ENCODE results near the gene JAK2.
"Not testable (repeated sequence)": the region's sequence is repeated elsewhere in the genome, so short reads cannot be mapped to it uniquely, and the experiment has no call there.

The JAK2 gene

GRCh38 chr9:4943346-4943745 lies 41.7 kb upstream of the JAK2 start:
- TF ChIP-seq ZNF274 (IDR thresholded peaks at IDR 0.05; ENCODE audit: low read depth, low read length) (no peak), SUZ12 (IDR thresholded peaks at IDR 0.05; ENCODE audit: extremely low read depth, insufficient read depth, insufficient read length) (no peak), YY1 (IDR thresholded peaks at IDR 0.05; ENCODE audit: insufficient read depth, insufficient read length) (no peak)
- Histone ChIP-seq H3K27me3 (ENCODE audit: insufficient read depth, insufficient read length) (no peaks in the 10 kb centered on the region), H3K9me3 (ENCODE audit: insufficient read depth, low read length) (no peaks in the 10 kb centered on the region), H3K9ac (ENCODE audit: insufficient read length, low read depth) (no peak overlapping the region), H3K36me3 (ENCODE audit: insufficient read depth, insufficient read length, low read length) (no peaks in the 10 kb centered on the region), H3K4me1 (ENCODE audit: insufficient read depth, insufficient read length) (no peaks in the 10 kb centered on the region), H3K4me3 (ENCODE audit: insufficient read length, low read depth) (no peak overlapping the region)
- no peak for DNase-seq (ENCODE audit: low read depth, low spot score)

DNA sequence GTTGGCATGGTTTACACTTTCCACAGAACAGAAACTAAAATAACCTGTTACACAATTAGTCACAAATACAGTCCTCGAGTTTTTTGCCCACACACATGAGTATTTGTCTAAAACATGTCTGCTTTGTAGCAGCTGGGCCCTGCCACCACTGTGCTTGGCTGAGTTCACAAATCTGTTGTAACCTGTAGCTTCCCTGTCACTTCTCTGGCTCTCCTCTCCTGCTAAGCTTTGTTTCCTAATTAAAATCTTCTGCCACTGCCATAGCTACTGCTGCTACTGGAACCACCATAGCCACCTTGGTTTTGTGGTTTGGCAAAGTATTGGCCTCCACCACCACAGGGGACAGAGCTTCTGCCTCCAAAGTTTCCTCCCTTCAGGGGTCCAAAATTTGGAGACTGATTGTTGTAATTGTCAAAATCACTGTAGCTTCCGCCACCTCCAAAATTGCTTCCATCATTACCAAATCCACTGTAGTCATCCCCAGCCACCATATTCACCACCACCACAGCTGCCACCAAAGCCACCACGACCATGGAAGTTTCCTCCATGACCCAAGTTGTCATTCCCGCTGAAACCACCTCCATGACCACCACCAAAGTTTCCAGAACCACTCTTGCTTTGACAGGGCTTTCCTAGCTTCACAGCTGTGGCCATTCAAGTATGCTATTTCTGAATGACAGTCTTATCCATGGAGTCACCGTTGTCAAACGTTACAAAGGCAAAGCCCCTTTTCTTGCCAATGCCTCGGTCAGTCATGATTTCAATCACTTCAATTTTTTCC lies 40.5 kb upstream of the JAK2 start:
- H3K36me3 ChIP-seq (ENCODE audit: insufficient read depth, insufficient read length, low read length); H3K4me3 ChIP-seq (ENCODE audit: insufficient read length, low read depth); DNase-seq (ENCODE audit: low read depth, low spot score); H3K9me3 ChIP-seq (ENCODE audit: insufficient read depth, low read length); H3K9ac ChIP-seq (ENCODE audit: insufficient read length, low read depth); H3K27me3 ChIP-seq (ENCODE audit: insufficient read depth, insufficient read length); H3K4me1 ChIP-seq (ENCODE audit: insufficient read depth, insufficient read length): not testable (repeated sequence)

- no peaks in the 10 kb centered on the region for H3K27me3 ChIP-seq (ENCODE audit: insufficient read depth, insufficient read length)
- no peak overlapping the region for H3K9ac ChIP-seq (ENCODE audit: insufficient read length, low read depth)
- H3K4me3 ChIP-seq (ENCODE audit: insufficient read length, low read depth) = no peak overlapping the region
- no peak for DNase-seq (ENCODE audit: low read depth, low spot score)
- no peaks in the 10 kb centered on the region for H3K9me3 ChIP-seq (ENCODE audit: insufficient read depth, low read length)
- no peaks in the 10 kb centered on the region for H3K36me3 ChIP-seq (ENCODE audit: insufficient read depth, insufficient read length, low read length)
- no peaks in the 10 kb centered on the region for H3K4me1 ChIP-seq (ENCODE audit: insufficient read depth, insufficient read length)
- TF ChIP-seq SUZ12 (IDR thresholded peaks at IDR 0.05; ENCODE audit: extremely low read depth, insufficient read depth, insufficient read length) = no peak
- TF ChIP-seq YY1 (IDR thresholded peaks at IDR 0.05; ENCODE audit: insufficient read depth, insufficient read length) = no peak
- no peak for TF ChIP-seq ZNF274 (IDR thresholded peaks at IDR 0.05; ENCODE audit: low read depth, low read length)
Measured at GRCh38 chr9:4946937-4947336, 38.1 kb upstream of the JAK2 start.

DNA sequence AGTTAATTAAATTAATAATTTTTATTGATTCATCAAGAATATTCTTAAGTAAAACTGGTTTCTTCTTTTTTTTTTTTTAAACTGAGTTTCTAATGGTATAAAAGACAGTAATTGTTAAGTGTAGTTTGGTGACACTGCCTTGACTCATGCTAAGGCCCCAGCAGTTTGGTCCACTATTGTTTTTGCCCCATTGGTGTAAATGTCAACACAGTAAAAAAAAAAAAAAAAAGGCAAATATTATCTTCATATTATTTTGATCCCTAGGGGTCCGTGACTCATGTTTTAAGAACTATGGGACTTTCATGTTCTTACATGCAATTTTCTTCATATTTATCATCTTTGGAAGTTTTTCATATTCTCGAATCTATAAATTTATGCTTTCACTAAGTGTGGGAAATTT lies 29.2 kb upstream of the JAK2 start:
- no peak for TF ChIP-seq ZNF274 (IDR thresholded peaks at IDR 0.05; ENCODE audit: low read depth, low read length)
- TF ChIP-seq SUZ12 (IDR thresholded peaks at IDR 0.05; ENCODE audit: extremely low read depth, insufficient read depth, insufficient read length) = no peak
- TF ChIP-seq YY1 (IDR thresholded peaks at IDR 0.05; ENCODE audit: insufficient read depth, insufficient read length) = no peak
- no peaks in the 10 kb centered on the region for H3K36me3 ChIP-seq (ENCODE audit: insufficient read depth, insufficient read length, low read length)
- H3K4me3 ChIP-seq (ENCODE audit: insufficient read length, low read depth) = no peak overlapping the region
- no peaks in the 10 kb centered on the region for H3K27me3 ChIP-seq (ENCODE audit: insufficient read depth, insufficient read length)
- no peaks in the 10 kb centered on the region for H3K4me1 ChIP-seq (ENCODE audit: insufficient read depth, insufficient read length)
- DNase-seq (ENCODE audit: low read depth, low spot score) = no peak
- H3K9ac ChIP-seq (ENCODE audit: insufficient read length, low read depth) = no peak overlapping the region
- H3K9me3 ChIP-seq (ENCODE audit: insufficient read depth, low read length) = peaks cover 19% of the 10 kb centered on the region

DNA sequence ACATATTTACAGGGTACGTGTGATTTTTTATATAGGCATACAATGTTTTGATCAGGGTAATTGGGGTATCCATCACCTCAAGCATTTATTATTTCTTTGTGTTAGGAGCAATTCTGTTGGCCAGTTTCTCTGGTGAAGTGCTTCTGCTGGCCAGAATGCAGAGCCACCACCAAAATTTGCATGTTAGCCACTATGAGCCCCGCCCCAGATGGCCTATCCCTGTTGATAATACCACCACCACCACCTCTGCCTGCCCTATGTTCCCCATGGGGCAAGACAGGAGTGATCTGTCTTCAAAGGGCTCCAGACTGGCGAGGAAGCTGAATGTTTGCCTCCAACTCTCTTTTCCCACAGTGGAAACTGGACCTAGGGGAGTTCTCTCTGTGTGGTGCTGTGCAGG lies 26.0 kb upstream of the JAK2 start:
- no peaks in the 10 kb centered on the region for H3K4me1 ChIP-seq (ENCODE audit: insufficient read depth, insufficient read length)
- H3K4me3 ChIP-seq (ENCODE audit: insufficient read length, low read depth) = no peak overlapping the region
- no peak for TF ChIP-seq YY1 (IDR thresholded peaks at IDR 0.05; ENCODE audit: insufficient read depth, insufficient read length)
- H3K9me3 ChIP-seq (ENCODE audit: insufficient read depth, low read length) = peaks cover 7% of the 10 kb centered on the region; the same call in 1 of the 2 replicates
- H3K36me3 ChIP-seq (ENCODE audit: insufficient read depth, insufficient read length, low read length) = no peaks in the 10 kb centered on the region
- DNase-seq (ENCODE audit: low read depth, low spot score) = no peak
- H3K9ac ChIP-seq (ENCODE audit: insufficient read length, low read depth) = no peak overlapping the region
- no peaks in the 10 kb centered on the region for H3K27me3 ChIP-seq (ENCODE audit: insufficient read depth, insufficient read length)

DNA sequence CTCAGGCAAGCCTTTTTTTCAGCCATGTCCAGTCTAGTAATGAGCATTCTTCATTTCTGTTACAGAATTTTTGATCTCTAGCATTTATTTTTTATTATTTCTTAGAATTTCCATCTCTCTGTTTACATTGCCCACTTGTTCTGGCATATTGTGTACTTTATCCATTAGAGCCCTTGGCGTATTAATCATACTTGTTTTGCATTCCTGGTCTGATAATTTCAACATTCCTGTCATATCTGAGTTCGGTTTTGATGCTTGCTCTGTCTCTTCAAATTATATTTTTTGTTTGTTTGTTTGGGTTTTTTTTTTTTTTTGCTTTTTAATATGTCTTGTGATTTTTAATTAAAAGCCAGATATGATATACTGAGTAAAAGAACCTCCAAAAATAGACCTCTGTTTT lies 23.0 kb upstream of the JAK2 start:
- TF ChIP-seq YY1 (IDR thresholded peaks at IDR 0.05; ENCODE audit: insufficient read depth, insufficient read length) (no peak), ZNF274 (IDR thresholded peaks at IDR 0.05; ENCODE audit: low read depth, low read length) (no peak), SUZ12 (IDR thresholded peaks at IDR 0.05; ENCODE audit: extremely low read depth, insufficient read depth, insufficient read length) (no peak)

DNA sequence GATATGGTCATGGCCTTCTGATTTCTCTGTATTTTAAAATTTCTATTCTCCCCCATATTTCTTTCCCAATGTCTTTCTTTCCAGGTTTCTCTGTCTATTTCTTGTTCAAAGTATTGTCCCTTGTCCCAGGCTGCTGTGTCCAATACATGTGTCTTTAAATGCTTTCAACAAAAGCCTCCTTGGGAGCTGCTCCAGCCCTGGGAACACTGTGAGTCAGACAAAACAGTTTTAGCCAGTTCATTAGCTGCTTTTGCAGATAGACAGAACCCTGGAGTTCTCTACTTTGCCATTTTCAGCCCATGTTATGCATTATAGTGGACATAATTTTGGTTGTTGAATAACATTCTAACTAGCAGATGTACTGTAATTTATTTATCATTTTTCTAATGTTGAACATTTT lies 20.5 kb upstream of the JAK2 start:
- no peaks in the 10 kb centered on the region for H3K27me3 ChIP-seq (ENCODE audit: insufficient read depth, insufficient read length)
- DNase-seq (ENCODE audit: low read depth, low spot score) = no peak
- no peak overlapping the region for H3K4me3 ChIP-seq (ENCODE audit: insufficient read length, low read depth)
- TF ChIP-seq ZNF274 (IDR thresholded peaks at IDR 0.05; ENCODE audit: low read depth, low read length) (no peak), SUZ12 (IDR thresholded peaks at IDR 0.05; ENCODE audit: extremely low read depth, insufficient read depth, insufficient read length) (no peak), YY1 (IDR thresholded peaks at IDR 0.05; ENCODE audit: insufficient read depth, insufficient read length) (no peak)
- H3K4me1 ChIP-seq (ENCODE audit: insufficient read depth, insufficient read length) = no peaks in the 10 kb centered on the region
- no peaks in the 10 kb centered on the region for H3K9me3 ChIP-seq (ENCODE audit: insufficient read depth, low read length)
- no peaks in the 10 kb centered on the region for H3K36me3 ChIP-seq (ENCODE audit: insufficient read depth, insufficient read length, low read length)
- H3K9ac ChIP-seq (ENCODE audit: insufficient read length, low read depth) = no peak overlapping the region

More for the DNA sequence above, 23.0 kb upstream of the JAK2 start:
- H3K27me3 ChIP-seq (ENCODE audit: insufficient read depth, insufficient read length) = no peaks in the 10 kb centered on the region
- H3K9me3 ChIP-seq (ENCODE audit: insufficient read depth, low read length) = no peaks in the 10 kb centered on the region
- H3K36me3 ChIP-seq (ENCODE audit: insufficient read depth, insufficient read length, low read length) = no peaks in the 10 kb centered on the region
- H3K9ac ChIP-seq (ENCODE audit: insufficient read length, low read depth) = no peak overlapping the region
- no peak overlapping the region for H3K4me3 ChIP-seq (ENCODE audit: insufficient read length, low read depth)
- no peak for DNase-seq (ENCODE audit: low read depth, low spot score)
- no peaks in the 10 kb centered on the region for H3K4me1 ChIP-seq (ENCODE audit: insufficient read depth, insufficient read length)
